GM12872 (cell line): ENCODE results near the gene RAD51B.

Source experiments
- CTCF ChIP-seq: IDR thresholded peaks from 3 replicates; pipeline ENCODE4 v1.5.1; 2011; ENCODE audit warnings: low read depth, mild to moderate bottlenecking, low read length, moderate library complexity; ENCODE audit not compliant: insufficient read depth

RAD51B gene

GRCh38 chr14:68466491-68466977, 647.0 kb downstream of the RAD51B start:
- no peak for TF ChIP-seq CTCF

GRCh38 chr14:68467425-68467824, 647.8 kb downstream of the RAD51B start:
- TF ChIP-seq CTCF, result no peak

- no peak for TF ChIP-seq CTCF
Observed at GRCh38 chr14:68468437-68469207, 649.0 kb downstream of the RAD51B start.

GRCh38 chr14:68469208-68469713, 649.7 kb downstream of the RAD51B start:
- TF ChIP-seq CTCF, result no peak

- no peak for TF ChIP-seq CTCF
Observed at GRCh38 chr14:68470361-68470760, 650.8 kb downstream of the RAD51B start.

GRCh38 chr14:68471029-68471963, 651.7 kb downstream of the RAD51B start:
- no peak for TF ChIP-seq CTCF

GRCh38 chr14:68471964-68472508, 652.5 kb downstream of the RAD51B start:
- no peak for TF ChIP-seq CTCF
